CD14-positive monocyte (primary cell): ENCODE data around the gene SV2A. TPM values are rescaled to one million over a fixed set of nuclear protein-coding genes. Genes with fewer than 3 reads are reported as not detected.
A peak's percentile ranks its signal among the peaks of the same experiment; 100 is the strongest.

ENCODE experiments used
- DNase-seq, 3 donors: peaks; one replicate each; pipeline ENCODE4 v3.0.0-alpha.2; 2011 to 2022
- H2AFZ ChIP-seq: 2 replicates; pipeline ENCODE4 v1.6.0; 2012; ENCODE audit warnings: mild to moderate bottlenecking, low read depth, low read length, inconsistent platforms; ENCODE audit not compliant: insufficient read depth, poor library complexity, severe bottlenecking
- H3K27ac ChIP-seq, 2 donors: 1 replicate in 1 of 2; 2 replicates in 1 of 2; pipeline ENCODE4 v1.5.1; 2012 to 2013; ENCODE audit warnings: low read length in 2 of 2, control low read depth in 1 of 2, inconsistent platforms in 1 of 2, low read depth in 1 of 2, mild to moderate bottlenecking in 1 of 2
- H3K27me3 ChIP-seq, 2 donors: one replicate each; pipeline versions ENCODE4 v1.6.0 to v1.6.1; 2011 to 2013; ENCODE audit warnings: low read length in 2 of 2; ENCODE audit not compliant: control insufficient read depth in 2 of 2, insufficient read depth in 2 of 2
- H3K36me3 ChIP-seq, 2 donors: replicated peaks in 1 of 2; 1 replicate in 1 of 2; 2 replicates in 1 of 2; pipeline versions ENCODE4 v1.5.1 to v1.6.1; 2012 to 2013; ENCODE audit warnings: low read length in 2 of 2, control low read depth in 1 of 2, inconsistent platforms in 1 of 2, mild to moderate bottlenecking in 1 of 2; ENCODE audit not compliant: insufficient read depth in 2 of 2, control insufficient read depth in 1 of 2
- H3K4me1 ChIP-seq, 2 donors: 1 replicate in 1 of 2; 2 replicates in 1 of 2; pipeline versions ENCODE4 v1.5.1 to v1.6.1; 2012 to 2013; ENCODE audit warnings: low read length in 2 of 2, control low read depth in 1 of 2, inconsistent platforms in 1 of 2, mild to moderate bottlenecking in 1 of 2, moderate library complexity in 1 of 2; ENCODE audit not compliant: insufficient read depth in 2 of 2, control insufficient read depth in 1 of 2
- H3K4me2 ChIP-seq: replicated peaks from 2 replicates; pipeline ENCODE3; 2012; ENCODE audit warnings: low read length, moderate library complexity, mild to moderate bottlenecking; ENCODE audit not compliant: poor library complexity, severe bottlenecking; ENCODE audit errors: extremely low read depth
- H3K4me3 ChIP-seq, 3 experiments: fragments of 200-600 bp in 1 of 3; sonication (generic) in 1 of 3; replicated peaks in 1 of 3; 1 replicate in 2 of 3; 2 replicates in 1 of 3; pipeline ENCODE4 v1.5.1; 2011 to 2013; ENCODE audit warnings: low read length in 3 of 3, mild to moderate bottlenecking in 3 of 3, control low read depth in 2 of 3, low read depth in 2 of 3, inconsistent platforms in 1 of 3, moderate library complexity in 1 of 3
- H3K79me2 ChIP-seq: 2 replicates; pipeline ENCODE4 v1.6.0; 2012; ENCODE audit warnings: mild to moderate bottlenecking, control low read depth, inconsistent platforms, low read length, moderate library complexity; ENCODE audit not compliant: insufficient read depth
- H3K9ac ChIP-seq: 2 replicates; pipeline ENCODE4 v1.6.0; 2017; ENCODE audit warnings: low read length, mild to moderate bottlenecking; ENCODE audit not compliant: insufficient read depth, poor library complexity, severe bottlenecking
- H3K9me3 ChIP-seq, 2 donors: replicated peaks in 1 of 2; 1 replicate in 1 of 2; 2 replicates in 1 of 2; pipeline versions ENCODE4 v1.5.1 to v1.6.1; 2012 to 2013; ENCODE audit warnings: low read length in 2 of 2, control low read depth in 1 of 2; ENCODE audit not compliant: control insufficient read depth in 1 of 2, insufficient read depth in 1 of 2
- H4K20me1 ChIP-seq: 2 replicates; pipeline ENCODE4 v1.6.0; 2012; ENCODE audit warnings: mild to moderate bottlenecking, low read length, control low read depth, moderate library complexity; ENCODE audit not compliant: insufficient read depth
- H3K27ac Mint-ChIP-seq, 7 donors: one replicate each; pipeline ENCODE4 v1.8.0; 2020; ENCODE audit warnings: mild to moderate bottlenecking in 7 of 7, mixed read lengths in 7 of 7, moderate library complexity in 6 of 7, inconsistent platforms in 2 of 7
- H3K27me3 Mint-ChIP-seq, 3 donors: one replicate each; pipeline ENCODE4 v1.8.0; 2021 to 2022; ENCODE audit warnings: low read depth in 3 of 3, mild to moderate bottlenecking in 3 of 3, mixed read lengths in 3 of 3, moderate library complexity in 3 of 3, inconsistent platforms in 1 of 3
- H3K36me3 Mint-ChIP-seq, 2 donors: one replicate each; pipeline ENCODE4 v1.8.0; 2020; ENCODE audit warnings: mixed read lengths in 2 of 2, inconsistent platforms in 1 of 2, mild to moderate bottlenecking in 1 of 2
- H3K4me1 Mint-ChIP-seq: one replicate; pipeline ENCODE4 v1.8.0; 2020; ENCODE audit warnings: mild to moderate bottlenecking, mixed read lengths
- H3K4me3 Mint-ChIP-seq, 2 donors: one replicate each; pipeline ENCODE4 v1.8.0; 2020; ENCODE audit warnings: mild to moderate bottlenecking in 2 of 2, mixed read lengths in 2 of 2, moderate library complexity in 1 of 2
- H3K9me3 Mint-ChIP-seq, 7 donors: one replicate each; pipeline ENCODE4 v1.8.0; 2020 to 2022; ENCODE audit warnings: mixed read lengths in 7 of 7, mild to moderate bottlenecking in 6 of 7, moderate library complexity in 6 of 7, inconsistent platforms in 2 of 7
- WGBS: methylation state at CpG from one replicate; pipeline ENCODE4 v1.1.5; 2013; ENCODE audit warnings: missing lambda C conversion rate; ENCODE audit not compliant: insufficient coverage; 5-methylcytosine and 5-hydroxymethylcytosine counted together
- intact Hi-C, 2 donors: fragments of 100-400 bp; cut with micrococcal nuclease; formaldehyde crosslinking; loops; one replicate each; pipeline versions ENCODE4 v1.15.0 to v1.15.1; 2023
- polyA plus RNA-seq, 3 donors: library from polyadenylated mRNA; depleted of rRNA in 1 of 3; unstranded in 2 of 3; stranded (reverse) in 1 of 3; fragments of 300-500 nt in 2 of 3; fragments of >200 nt in 1 of 3; fragmentation: Illumina TruSeq in 2 of 3; gene quantifications; 1 replicate in 2 of 3; 2 replicates in 1 of 3; pipeline ENCODE4 v1.2.3, GENCODE V29; 2012 to 2021
- TF ChIP-seq, protein P1 (sequence below): fragments of 200-600 bp; IDR thresholded peaks from one replicate; pipeline ENCODE4 v1.8.0; 2022; ENCODE audit warnings: antibody characterized with exemption, mild to moderate bottlenecking

SV2A gene
- polyA plus RNA-seq, 3 donors = 0.07 to 0.17 (median 0.14) TPM

DNA sequence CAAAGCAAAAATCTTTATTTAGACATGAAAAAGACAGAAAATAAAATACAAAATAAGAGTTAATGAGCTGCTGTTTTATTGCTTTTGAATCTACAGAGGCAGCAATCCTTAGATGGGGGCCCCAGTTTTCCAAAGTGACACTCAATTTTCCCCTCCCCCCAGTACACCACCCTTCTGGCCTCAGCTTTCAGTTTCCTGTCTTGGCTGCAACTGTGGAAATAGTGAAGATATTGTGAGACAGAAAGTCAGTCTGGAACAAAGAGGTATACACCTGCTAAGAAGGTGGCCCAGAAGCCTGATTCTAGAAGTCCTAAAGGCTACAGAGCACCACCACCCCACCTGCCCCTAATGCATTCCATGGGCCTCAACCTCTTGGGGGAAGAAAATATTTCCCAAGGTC, 20.1 kb upstream of the SV2A start:
- H3K9me3 ChIP-seq = no peaks in the 10 kb centered on the region
- TF ChIP-seq, protein P1, sequence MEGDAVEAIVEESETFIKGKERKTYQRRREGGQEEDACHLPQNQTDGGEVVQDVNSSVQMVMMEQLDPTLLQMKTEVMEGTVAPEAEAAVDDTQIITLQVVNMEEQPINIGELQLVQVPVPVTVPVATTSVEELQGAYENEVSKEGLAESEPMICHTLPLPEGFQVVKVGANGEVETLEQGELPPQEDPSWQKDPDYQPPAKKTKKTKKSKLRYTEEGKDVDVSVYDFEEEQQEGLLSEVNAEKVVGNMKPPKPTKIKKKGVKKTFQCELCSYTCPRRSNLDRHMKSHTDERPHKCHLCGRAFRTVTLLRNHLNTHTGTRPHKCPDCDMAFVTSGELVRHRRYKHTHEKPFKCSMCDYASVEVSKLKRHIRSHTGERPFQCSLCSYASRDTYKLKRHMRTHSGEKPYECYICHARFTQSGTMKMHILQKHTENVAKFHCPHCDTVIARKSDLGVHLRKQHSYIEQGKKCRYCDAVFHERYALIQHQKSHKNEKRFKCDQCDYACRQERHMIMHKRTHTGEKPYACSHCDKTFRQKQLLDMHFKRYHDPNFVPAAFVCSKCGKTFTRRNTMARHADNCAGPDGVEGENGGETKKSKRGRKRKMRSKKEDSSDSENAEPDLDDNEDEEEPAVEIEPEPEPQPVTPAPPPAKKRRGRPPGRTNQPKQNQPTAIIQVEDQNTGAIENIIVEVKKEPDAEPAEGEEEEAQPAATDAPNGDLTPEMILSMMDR = no peak
- Mint-ChIP-seq H3K4me1 (peaks cover 57% of the 10 kb centered on the region), H3K36me3 (peaks cover 6 to 7% of the 10 kb centered on the region in 2 donors), H3K9me3 (peaks cover 0 to 1% (median 0%) of the 10 kb centered on the region in 7 donors), H3K4me3 (no peak overlapping the region), H3K27ac (peak overlapping the region in 5 of 7 donors; percentile 10 to 58 (median 35)), H3K27me3 (peaks cover 0 to 12% (median under 1%) of the 10 kb centered on the region in 3 donors)
- H2AFZ ChIP-seq = no peak overlapping the region
- H3K4me1 ChIP-seq = peaks cover 33 to 55% of the 10 kb centered on the region in 2 donors
- DNase-seq = no peak
- peak overlapping the region; percentile 11 for H3K4me2 ChIP-seq
- no peaks in the 10 kb centered on the region for H3K27me3 ChIP-seq
- no peak overlapping the region for H3K9ac ChIP-seq
- no peaks in the 10 kb centered on the region for H4K20me1 ChIP-seq
- H3K79me2 ChIP-seq = no peaks in the 10 kb centered on the region
- H3K27ac ChIP-seq = no peak overlapping the region
- no peak overlapping the region for H3K4me3 ChIP-seq
- intact Hi-C loops = loop anchor here in 1 of 2 donors (5.0 to 10.0 kb wide), 3 partner anchors 40 to 247 kb away; partner anchors contain the start of gene BOLA1
- H3K36me3 ChIP-seq = no peaks in the 10 kb centered on the region

DNA sequence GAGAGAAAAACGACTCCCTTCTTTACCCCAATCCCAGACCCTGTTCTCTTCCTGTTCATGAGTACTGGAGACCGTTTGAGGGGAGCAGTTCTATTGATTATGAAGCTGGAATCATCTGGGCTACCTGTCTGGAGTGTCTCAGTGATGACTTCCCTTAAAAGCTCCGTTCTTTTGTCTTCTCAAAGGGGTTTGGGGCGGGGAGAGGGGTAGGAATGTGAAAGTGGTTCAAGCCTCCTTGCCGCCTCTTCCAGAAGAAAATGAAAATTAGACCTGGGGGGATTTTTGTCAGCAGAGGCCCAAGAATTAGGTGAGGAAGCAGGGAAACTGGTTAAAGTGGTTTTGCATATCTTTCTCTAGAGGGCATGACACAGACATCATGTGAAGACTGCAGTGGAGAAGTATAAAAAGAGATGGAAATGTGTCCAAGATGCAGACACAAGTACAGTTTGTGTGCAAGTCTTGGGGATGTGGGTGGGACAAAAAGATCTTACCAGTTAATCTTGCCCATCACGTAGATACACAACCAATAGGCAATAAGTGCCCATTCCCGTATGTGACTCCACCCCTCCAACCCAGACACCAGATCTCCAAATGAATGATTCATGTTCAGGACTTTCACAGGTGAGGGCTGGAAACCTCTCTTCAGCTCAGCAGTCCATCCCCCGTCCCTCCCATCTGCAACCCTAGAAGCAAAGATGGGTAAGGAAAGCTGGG, 19.5 kb upstream of the SV2A start:
- Histone ChIP-seq H3K4me2 (no peak overlapping the region), H3K9ac (no peak overlapping the region)
- peak overlapping the region in 5 of 7 donors; percentile 11 to 90 (median 58) for H3K27ac Mint-ChIP-seq

More for the DNA sequence above, 19.5 kb upstream of the SV2A start:
- peaks cover 0 to 1% (median 0%) of the 10 kb centered on the region in 7 donors for H3K9me3 Mint-ChIP-seq
- H3K4me1 Mint-ChIP-seq = peaks cover 61% of the 10 kb centered on the region
- Histone ChIP-seq H3K4me3 (no peak overlapping the region), H3K9me3 (no peaks in the 10 kb centered on the region), H4K20me1 (no peaks in the 10 kb centered on the region), H2AFZ (no peak overlapping the region), H3K27me3 (no peaks in the 10 kb centered on the region), H3K79me2 (no peaks in the 10 kb centered on the region), H3K27ac (no peak overlapping the region), H3K36me3 (no peaks in the 10 kb centered on the region), H3K4me1 (peaks cover 37 to 61% of the 10 kb centered on the region in 2 donors)
- intact Hi-C loops = loop anchor here in 1 of 2 donors (5.0 to 10.0 kb wide), 3 partner anchors 40 to 248 kb away; partner anchors contain the start of gene BOLA1
- H3K36me3 Mint-ChIP-seq = peaks cover 6 to 9% of the 10 kb centered on the region in 2 donors
- TF ChIP-seq, protein P1 = no peak
- no peak overlapping the region for H3K4me3 Mint-ChIP-seq
- H3K27me3 Mint-ChIP-seq = peaks cover 0 to 11% (median 0%) of the 10 kb centered on the region in 3 donors
- 74% methylated on average over 3 of the region's 8 CpGs for WGBS
- DNase-seq = no peak
